ENCODE data around the gene ADNP. TPM values are rescaled to one million over a fixed set of nuclear protein-coding genes. Genes with fewer than 3 reads are reported as not detected.

ADNP gene
- total and polyA plus RNA-seq, 2 of the 13 experiments (the other 11 are each of a cell fraction or from before 2014, with no cell fraction given): 21.0 to 21.5 TPM

Small RNA genes within 50 kb of the gene (small RNA-seq; reads per million reads assigned to genes)
- gene TMSB4XP6 (ENCODE audit: insufficient read depth in 2 of 3, insufficient read length in 3 of 3, low read depth in 2 of 3, low replicate concordance in 1 of 3): 0 reads per million in 3 experiments

Other genes with a start within 250 kb of the ADNP start
- not detected in 2 replicates for gene RIPOR3, start 239.9 kb downstream of the ADNP start, total RNA-seq (2016; rRNA removed; fragmentation: Illumina TruSeq; extraction: Trizol)
- gene RIPOR3, start 239.9 kb downstream of the ADNP start, polyA plus RNA-seq (2011; rRNA removed): 0.18 and 0.26 TPM in 2 replicates
- 22.2 and 26.6 TPM in 2 replicates for gene PARD6B, start 199.9 kb downstream of the ADNP start, total RNA-seq (2016; rRNA removed; fragmentation: Illumina TruSeq; extraction: Trizol)
- 6.0 and 6.9 TPM in 2 replicates for gene PARD6B, start 199.9 kb downstream of the ADNP start, polyA plus RNA-seq (2011; rRNA removed)
- 5.9 and 7.2 TPM in 2 replicates for gene BCAS4, start 136.4 kb downstream of the ADNP start, total RNA-seq (2016; rRNA removed; fragmentation: Illumina TruSeq; extraction: Trizol)
- 7.9 and 8.0 TPM in 2 replicates for gene BCAS4, start 136.4 kb downstream of the ADNP start, polyA plus RNA-seq (2011; rRNA removed)
- 161 and 187 TPM in 2 replicates for gene DPM1, start 27.1 kb upstream of the ADNP start, total RNA-seq (2016; rRNA removed; fragmentation: Illumina TruSeq; extraction: Trizol)
- 75.7 and 83.2 TPM in 2 replicates for gene DPM1, start 27.1 kb upstream of the ADNP start, polyA plus RNA-seq (2011; rRNA removed)
- 8.4 and 9.7 TPM in 2 replicates for gene MOCS3, start 27.4 kb upstream of the ADNP start, total RNA-seq (2016; rRNA removed; fragmentation: Illumina TruSeq; extraction: Trizol)
- 3.7 and 4.1 TPM in 2 replicates for gene MOCS3, start 27.4 kb upstream of the ADNP start, polyA plus RNA-seq (2011; rRNA removed)
- gene KCNG1, start 91.7 kb upstream of the ADNP start, total RNA-seq (2016; rRNA removed; fragmentation: Illumina TruSeq; extraction: Trizol): not detected in 2 replicates
- gene KCNG1, start 91.7 kb upstream of the ADNP start, polyA plus RNA-seq (2011; rRNA removed): not detected in 2 replicates

Measured in HepG2 (cell line).